ENCODE results near the gene MICOS13.

The MICOS13 gene

DNA sequence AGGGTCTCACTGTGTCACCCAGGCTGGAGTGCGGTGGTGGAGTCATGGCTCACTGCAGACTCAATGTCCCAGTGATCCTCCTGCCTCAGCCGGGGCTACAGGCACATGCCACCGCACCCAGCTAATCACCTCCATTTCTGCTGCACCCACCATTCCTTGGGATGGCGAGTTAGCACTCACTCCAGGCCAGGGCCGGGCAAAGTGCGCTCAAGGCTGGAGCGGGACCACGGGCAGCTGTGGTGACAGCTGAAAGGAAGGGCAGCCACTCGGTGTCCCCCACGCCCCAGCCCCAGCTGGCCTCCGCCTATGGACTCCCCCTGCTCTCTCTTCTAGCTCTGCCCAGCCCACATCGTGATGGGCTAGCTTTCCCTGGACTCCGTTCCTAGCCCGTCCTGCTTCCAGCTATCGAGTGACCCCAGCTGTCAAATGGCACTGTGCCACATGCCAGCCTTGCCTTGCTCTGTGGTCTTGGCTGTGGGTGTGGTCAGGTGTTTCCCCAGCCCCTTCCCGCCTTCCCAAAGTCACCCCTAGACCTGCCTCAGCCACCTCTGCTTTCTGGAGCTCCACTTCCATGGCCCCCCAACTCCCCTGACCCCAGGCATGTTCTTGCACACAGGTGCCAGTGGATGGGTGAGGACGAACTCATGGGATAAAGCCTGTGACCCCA lies 4.1 kb downstream of the MICOS13 start:
- TF ChIP-seq, protein P1, sequence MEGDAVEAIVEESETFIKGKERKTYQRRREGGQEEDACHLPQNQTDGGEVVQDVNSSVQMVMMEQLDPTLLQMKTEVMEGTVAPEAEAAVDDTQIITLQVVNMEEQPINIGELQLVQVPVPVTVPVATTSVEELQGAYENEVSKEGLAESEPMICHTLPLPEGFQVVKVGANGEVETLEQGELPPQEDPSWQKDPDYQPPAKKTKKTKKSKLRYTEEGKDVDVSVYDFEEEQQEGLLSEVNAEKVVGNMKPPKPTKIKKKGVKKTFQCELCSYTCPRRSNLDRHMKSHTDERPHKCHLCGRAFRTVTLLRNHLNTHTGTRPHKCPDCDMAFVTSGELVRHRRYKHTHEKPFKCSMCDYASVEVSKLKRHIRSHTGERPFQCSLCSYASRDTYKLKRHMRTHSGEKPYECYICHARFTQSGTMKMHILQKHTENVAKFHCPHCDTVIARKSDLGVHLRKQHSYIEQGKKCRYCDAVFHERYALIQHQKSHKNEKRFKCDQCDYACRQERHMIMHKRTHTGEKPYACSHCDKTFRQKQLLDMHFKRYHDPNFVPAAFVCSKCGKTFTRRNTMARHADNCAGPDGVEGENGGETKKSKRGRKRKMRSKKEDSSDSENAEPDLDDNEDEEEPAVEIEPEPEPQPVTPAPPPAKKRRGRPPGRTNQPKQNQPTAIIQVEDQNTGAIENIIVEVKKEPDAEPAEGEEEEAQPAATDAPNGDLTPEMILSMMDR (conservative IDR thresholded peaks at IDR 0.05): no peak
- TF ChIP-seq ZFX (IDR thresholded peaks at IDR 0.05): no peak
- no peak overlapping the region for H3K27ac ChIP-seq

DNA sequence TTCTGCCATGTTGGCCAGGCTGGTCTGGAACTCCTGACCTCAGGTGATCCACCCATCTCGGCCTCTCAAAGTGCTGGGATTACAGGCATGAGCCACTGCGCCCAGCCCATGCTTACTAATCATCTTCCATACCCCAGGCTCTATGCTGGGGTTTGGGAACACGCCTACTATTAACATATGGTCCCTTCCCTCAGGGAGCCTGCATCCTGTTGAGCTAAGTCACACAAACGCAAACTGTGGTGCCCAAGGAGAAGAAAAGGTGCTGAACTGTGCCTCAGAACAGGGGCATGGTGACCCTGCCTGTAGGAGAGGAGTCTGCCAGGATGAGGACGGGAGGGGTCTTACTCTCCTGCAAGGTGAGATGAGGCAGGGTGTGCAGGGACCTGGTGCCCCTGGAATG lies 5.6 kb downstream of the MICOS13 start:
- no peak overlapping the region for H3K27ac ChIP-seq
- TF ChIP-seq ZFX (IDR thresholded peaks at IDR 0.05): no peak
- TF ChIP-seq, protein P1 (conservative IDR thresholded peaks at IDR 0.05): no peak

DNA sequence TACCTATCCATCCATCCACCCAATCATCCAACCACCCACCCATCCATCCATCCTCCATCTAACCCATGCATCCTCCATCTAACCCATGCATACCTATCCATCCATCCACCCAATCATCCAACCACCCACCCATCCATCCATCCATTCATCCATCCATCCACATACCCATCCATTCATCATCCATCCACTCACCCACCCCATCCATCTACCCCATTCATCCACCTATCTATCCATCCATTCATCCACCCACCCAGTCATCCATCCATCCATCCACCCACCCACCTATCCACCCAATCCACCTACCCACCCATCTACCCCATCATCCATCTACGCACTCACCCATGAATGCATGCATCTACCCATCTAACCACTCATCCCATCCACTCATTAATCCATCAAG lies 6.6 kb downstream of the MICOS13 start:
- no peak overlapping the region for H3K27ac ChIP-seq
- no peak for TF ChIP-seq ZFX (IDR thresholded peaks at IDR 0.05)
- TF ChIP-seq, protein P1 (conservative IDR thresholded peaks at IDR 0.05): no peak

DNA sequence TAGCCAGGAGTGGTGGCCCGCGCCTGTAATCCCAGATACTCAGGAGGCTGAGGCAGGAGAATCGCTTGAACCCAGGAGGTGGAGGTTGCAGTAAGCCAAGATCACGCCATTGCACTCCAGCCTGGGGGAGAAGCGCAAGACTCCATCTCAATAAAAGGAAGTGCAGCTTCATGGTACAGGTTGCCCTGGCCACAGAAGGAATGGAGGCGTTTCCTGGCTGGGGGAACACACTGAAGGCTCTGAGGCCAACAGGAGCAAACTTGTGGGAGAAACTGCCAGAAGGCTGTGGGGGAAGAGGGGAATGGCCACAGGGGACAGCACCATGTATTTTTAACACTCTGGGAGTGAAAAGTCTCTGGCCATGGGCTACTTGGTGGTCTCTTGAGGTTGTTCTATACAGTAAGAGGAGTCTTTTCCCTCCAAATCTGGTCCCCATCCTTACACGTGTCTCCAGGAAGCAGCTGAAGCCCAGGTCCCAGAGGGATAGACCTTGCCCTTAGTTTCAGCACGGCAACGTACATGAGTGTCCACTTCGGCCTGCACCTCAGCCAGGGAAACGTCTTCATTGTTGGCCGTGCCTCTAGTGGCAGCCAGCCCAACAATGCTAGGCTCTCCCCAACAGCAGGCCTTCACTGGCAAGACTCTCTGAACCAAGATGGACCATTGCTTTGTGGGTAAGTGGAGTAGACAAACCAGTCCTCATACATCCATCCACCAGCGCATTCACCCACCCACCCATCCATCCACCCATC lies 7.4 kb downstream of the MICOS13 start:
- no peak for TF ChIP-seq ZFX (IDR thresholded peaks at IDR 0.05)
- TF ChIP-seq, protein P1 (conservative IDR thresholded peaks at IDR 0.05): no peak
- no peak overlapping the region for H3K27ac ChIP-seq

DNA sequence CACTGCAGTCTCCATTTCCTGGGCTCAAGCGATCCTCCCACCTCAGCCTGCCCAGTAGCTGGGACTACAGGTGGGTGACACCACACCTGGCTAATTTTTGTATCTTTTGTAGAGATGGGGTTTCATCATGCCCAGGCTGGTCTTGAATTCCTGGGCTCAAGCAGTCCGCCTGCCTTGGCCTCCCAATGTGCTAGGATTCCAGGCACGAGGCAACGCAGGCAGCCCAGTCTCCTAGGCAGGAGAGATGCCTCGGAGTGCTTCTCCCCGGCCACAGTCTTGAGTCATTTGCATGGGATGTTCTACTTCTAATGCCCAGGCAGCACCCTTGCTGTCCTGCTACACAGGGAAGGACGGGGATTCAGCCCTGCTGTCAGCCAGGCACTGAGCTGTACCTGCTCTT lies 8.7 kb downstream of the MICOS13 start:
- no peak overlapping the region for H3K27ac ChIP-seq
- TF ChIP-seq ZFX (IDR thresholded peaks at IDR 0.05): no peak
- TF ChIP-seq, protein P1 (conservative IDR thresholded peaks at IDR 0.05): no peak

DNA sequence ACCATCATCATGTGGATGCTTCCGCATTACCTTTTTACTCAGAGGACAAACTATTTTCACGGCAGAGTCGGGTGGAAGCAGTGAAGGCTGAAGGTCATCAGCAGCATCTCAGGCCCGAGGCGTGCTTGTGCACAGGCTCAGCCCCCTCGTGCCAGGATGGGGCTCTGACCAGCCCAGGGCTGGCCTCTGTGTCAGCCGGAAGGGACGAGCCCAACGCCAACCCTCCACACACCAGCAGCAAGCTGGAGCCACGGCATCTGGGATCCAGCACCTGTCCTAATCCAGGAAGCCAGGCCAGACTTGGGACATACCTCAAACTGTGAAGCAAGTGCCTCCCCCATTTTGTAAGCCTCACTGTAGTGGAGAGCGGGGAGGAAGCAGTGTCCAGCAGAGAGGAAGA lies 11.1 kb downstream of the MICOS13 start:
- no peak overlapping the region for H3K27ac ChIP-seq
- TF ChIP-seq ZFX (IDR thresholded peaks at IDR 0.05): no peak
- TF ChIP-seq, protein P1 (conservative IDR thresholded peaks at IDR 0.05): no peak

DNA sequence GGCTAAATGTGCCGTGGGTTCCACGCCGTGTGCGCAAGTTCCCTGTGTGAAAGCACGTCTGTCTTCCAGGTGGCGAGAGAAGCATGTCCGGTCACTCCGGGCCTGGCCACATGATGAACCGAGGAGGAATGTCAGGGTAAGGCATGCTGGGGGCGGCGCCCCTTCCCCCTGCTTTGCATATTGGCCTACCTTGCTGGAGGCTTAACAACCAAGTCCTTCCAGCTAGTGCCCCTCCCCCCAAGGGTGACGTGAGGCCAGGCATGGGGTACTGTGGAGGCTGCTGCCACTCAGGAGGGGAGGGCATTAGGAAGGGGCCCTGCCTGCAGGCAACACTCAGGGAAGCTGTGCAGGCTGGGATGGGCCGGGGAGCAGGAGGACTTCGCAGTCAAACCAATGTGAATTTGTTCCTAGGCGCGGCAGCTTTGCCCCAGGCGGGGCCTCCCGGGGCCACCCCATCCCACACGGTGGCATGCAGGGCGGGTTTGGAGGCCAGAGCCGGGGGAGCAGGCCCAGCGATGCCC lies 12.5 kb downstream of the MICOS13 start:
- H3K27ac ChIP-seq: no peak overlapping the region
- no peak for TF ChIP-seq ZFX (IDR thresholded peaks at IDR 0.05)
